ENCODE data around the gene HADHA. TPM values are rescaled to one million over a fixed set of nuclear protein-coding genes. Genes with fewer than 3 reads are reported as not detected.

HADHA gene
- total RNA-seq, 1 experiment from 2014 or later: 118 TPM

DNA sequence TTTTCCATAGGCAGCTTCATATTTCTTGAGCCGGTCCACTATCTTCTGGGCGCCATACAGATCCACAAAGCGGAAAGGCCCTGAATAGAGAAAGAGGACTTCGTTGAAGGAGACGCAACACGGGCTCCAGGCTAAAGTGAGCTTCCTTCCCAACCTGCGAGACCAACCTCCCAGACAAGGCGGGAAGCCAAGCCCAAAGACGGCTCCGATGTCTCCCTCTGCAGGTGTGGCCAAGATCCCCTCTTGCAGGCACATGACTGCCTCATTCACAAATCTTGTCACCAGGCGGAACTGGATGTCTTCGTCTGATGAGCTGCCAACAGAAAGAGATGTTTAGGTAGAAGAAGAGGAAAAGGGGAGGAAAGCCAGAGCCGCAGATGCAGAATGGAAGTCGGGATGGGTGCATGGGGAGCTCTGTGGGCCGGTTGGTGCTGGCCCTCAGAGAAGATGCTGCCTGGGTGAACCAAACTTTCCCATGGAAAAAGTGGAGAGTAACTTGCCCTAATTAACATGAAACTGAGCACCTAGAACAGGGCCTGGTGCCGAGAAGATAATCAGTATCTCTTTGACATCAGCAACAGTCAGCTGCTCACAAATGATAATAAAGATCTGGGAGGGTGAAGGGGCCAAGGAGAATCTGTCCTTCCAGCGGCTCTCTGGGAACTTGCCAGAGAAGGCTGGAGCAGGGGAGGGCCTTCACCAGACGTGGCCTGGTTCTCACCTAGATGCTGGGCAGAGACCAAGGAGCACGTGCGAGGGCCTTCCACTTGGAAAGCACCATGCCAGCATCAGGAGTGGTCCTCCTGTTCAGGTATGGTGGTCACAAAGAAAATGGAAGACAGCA lies 52.9 kb downstream of the HADHA start:
- TF ChIP-seq NR2C2 (CRISPR knock-in tag; IDR thresholded peaks at IDR 0.05) (no peak), FOXK1 (CRISPR knock-in tag; IDR thresholded peaks at IDR 0.05) (no peak), ETV6 (CRISPR knock-in tag; IDR thresholded peaks at IDR 0.05) (no peak), SMAD3 (CRISPR knock-in tag; IDR thresholded peaks at IDR 0.05; ENCODE audit: borderline replicate concordance) (no peak), ZNF416 (CRISPR knock-in tag; IDR thresholded peaks at IDR 0.05) (no peak), FOXP1 (CRISPR knock-in tag; IDR thresholded peaks at IDR 0.05; ENCODE audit: borderline replicate concordance) (no peak), SOX15 (CRISPR knock-in tag; IDR thresholded peaks at IDR 0.05) (no peak), ZNF671 (CRISPR knock-in tag; IDR thresholded peaks at IDR 0.05) (no peak), CBFB (CRISPR knock-in tag; IDR thresholded peaks at IDR 0.05; ENCODE audit: low read depth) (no peak), ZNF219 (CRISPR knock-in tag; IDR thresholded peaks at IDR 0.05; ENCODE audit: borderline replicate concordance) (no peak), TCF7 (CRISPR knock-in tag; IDR thresholded peaks at IDR 0.05; ENCODE audit: low read depth) (no peak), OVOL2 (CRISPR knock-in tag; IDR thresholded peaks at IDR 0.05; ENCODE audit: borderline replicate concordance) (no peak), ZNF396 (CRISPR knock-in tag; IDR thresholded peaks at IDR 0.05; ENCODE audit: borderline replicate concordance) (no peak)
- TF ChIP-seq, protein P1, sequence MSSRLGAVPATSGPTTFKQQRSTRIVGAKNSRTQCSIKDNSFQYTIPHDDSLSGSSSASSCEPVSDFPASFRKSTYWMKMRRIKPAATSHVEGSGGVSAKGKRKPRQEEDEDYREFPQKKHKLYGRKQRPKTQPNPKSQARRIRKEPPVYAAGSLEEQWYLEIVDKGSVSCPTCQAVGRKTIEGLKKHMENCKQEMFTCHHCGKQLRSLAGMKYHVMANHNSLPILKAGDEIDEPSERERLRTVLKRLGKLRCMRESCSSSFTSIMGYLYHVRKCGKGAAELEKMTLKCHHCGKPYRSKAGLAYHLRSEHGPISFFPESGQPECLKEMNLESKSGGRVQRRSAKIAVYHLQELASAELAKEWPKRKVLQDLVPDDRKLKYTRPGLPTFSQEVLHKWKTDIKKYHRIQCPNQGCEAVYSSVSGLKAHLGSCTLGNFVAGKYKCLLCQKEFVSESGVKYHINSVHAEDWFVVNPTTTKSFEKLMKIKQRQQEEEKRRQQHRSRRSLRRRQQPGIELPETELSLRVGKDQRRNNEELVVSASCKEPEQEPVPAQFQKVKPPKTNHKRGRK (CRISPR knock-in tag; IDR thresholded peaks at IDR 0.05; ENCODE audit: borderline replicate concordance): no peak
- TF ChIP-seq, protein P2, sequence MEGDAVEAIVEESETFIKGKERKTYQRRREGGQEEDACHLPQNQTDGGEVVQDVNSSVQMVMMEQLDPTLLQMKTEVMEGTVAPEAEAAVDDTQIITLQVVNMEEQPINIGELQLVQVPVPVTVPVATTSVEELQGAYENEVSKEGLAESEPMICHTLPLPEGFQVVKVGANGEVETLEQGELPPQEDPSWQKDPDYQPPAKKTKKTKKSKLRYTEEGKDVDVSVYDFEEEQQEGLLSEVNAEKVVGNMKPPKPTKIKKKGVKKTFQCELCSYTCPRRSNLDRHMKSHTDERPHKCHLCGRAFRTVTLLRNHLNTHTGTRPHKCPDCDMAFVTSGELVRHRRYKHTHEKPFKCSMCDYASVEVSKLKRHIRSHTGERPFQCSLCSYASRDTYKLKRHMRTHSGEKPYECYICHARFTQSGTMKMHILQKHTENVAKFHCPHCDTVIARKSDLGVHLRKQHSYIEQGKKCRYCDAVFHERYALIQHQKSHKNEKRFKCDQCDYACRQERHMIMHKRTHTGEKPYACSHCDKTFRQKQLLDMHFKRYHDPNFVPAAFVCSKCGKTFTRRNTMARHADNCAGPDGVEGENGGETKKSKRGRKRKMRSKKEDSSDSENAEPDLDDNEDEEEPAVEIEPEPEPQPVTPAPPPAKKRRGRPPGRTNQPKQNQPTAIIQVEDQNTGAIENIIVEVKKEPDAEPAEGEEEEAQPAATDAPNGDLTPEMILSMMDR (IDR thresholded peaks at IDR 0.05): no peak
- TF ChIP-seq, protein P3, sequence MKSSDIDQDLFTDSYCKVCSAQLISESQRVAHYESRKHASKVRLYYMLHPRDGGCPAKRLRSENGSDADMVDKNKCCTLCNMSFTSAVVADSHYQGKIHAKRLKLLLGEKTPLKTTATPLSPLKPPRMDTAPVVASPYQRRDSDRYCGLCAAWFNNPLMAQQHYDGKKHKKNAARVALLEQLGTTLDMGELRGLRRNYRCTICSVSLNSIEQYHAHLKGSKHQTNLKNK (CRISPR knock-in tag; IDR thresholded peaks at IDR 0.05): no peak
- TF ChIP-seq, protein P4, sequence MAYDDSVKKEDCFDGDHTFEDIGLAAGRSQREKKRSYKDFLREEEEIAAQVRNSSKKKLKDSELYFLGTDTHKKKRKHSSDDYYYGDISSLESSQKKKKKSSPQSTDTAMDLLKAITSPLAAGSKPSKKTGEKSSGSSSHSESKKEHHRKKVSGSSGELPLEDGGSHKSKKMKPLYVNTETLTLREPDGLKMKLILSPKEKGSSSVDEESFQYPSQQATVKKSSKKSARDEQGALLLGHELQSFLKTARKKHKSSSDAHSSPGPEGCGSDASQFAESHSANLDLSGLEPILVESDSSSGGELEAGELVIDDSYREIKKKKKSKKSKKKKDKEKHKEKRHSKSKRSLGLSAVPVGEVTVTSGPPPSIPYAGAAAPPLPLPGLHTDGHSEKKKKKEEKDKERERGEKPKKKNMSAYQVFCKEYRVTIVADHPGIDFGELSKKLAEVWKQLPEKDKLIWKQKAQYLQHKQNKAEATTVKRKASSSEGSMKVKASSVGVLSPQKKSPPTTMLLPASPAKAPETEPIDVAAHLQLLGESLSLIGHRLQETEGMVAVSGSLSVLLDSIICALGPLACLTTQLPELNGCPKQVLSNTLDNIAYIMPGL (CRISPR knock-in tag; IDR thresholded peaks at IDR 0.05): no peak
- TF ChIP-seq, protein P5, sequence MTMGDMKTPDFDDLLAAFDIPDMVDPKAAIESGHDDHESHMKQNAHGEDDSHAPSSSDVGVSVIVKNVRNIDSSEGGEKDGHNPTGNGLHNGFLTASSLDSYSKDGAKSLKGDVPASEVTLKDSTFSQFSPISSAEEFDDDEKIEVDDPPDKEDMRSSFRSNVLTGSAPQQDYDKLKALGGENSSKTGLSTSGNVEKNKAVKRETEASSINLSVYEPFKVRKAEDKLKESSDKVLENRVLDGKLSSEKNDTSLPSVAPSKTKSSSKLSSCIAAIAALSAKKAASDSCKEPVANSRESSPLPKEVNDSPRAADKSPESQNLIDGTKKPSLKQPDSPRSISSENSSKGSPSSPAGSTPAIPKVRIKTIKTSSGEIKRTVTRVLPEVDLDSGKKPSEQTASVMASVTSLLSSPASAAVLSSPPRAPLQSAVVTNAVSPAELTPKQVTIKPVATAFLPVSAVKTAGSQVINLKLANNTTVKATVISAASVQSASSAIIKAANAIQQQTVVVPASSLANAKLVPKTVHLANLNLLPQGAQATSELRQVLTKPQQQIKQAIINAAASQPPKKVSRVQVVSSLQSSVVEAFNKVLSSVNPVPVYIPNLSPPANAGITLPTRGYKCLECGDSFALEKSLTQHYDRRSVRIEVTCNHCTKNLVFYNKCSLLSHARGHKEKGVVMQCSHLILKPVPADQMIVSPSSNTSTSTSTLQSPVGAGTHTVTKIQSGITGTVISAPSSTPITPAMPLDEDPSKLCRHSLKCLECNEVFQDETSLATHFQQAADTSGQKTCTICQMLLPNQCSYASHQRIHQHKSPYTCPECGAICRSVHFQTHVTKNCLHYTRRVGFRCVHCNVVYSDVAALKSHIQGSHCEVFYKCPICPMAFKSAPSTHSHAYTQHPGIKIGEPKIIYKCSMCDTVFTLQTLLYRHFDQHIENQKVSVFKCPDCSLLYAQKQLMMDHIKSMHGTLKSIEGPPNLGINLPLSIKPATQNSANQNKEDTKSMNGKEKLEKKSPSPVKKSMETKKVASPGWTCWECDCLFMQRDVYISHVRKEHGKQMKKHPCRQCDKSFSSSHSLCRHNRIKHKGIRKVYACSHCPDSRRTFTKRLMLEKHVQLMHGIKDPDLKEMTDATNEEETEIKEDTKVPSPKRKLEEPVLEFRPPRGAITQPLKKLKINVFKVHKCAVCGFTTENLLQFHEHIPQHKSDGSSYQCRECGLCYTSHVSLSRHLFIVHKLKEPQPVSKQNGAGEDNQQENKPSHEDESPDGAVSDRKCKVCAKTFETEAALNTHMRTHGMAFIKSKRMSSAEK (CRISPR knock-in tag; IDR thresholded peaks at IDR 0.05; ENCODE audit: borderline replicate concordance): no peak
- Mint-ChIP-seq H3K4me1 (0 out of 2 replicates have a peak, but pooled peaks cover 3% of the 10 kb centered on the region), H3K9me3 (no peaks in the 10 kb centered on the region), H3K36me3 (peaks cover 52% of the 10 kb centered on the region), H3K4me3 (no peak overlapping the region), H3K27ac (peak overlapping the region; percentile 38; the same call in 1 of the 2 replicates), H3K27me3 (ENCODE audit: low read depth) (no peaks in the 10 kb centered on the region)
- ChIA-PET CTCF (interaction anchor here (0.6 to 1.5 kb wide), 4 partner anchors 12 to 241 kb away, joined by 3 to 8 read pairs (median 4); partner anchors contain the start of gene GAREM2), POLR2A (no interaction called here)
- peak; percentile 21; the same call in 1 of the 2 replicates for ATAC-seq
- DNase-seq (ENCODE audit: low spot score): no peak
